HCT116 (cell line): ENCODE data around the gene CTBP1. TPM values are rescaled to one million over a fixed set of nuclear protein-coding genes. Genes with fewer than 3 reads are reported as not detected.

Experiments
- ATAC-seq: fragments of 200-7000 bp; cut with Tn5 transposase; 2 replicates; pipeline ENCODE4 v1.9.1; 2020; ENCODE audit warnings: mild to moderate bottlenecking, moderate library complexity
- BruUV-seq: library from RNA; stranded (reverse); fragments of 400-500 nt; replicated peaks from 2 replicates; lab custom pipeline; 2021; lab: Mats Ljungman, UMichigan
- CTCF ChIA-PET: fragments of 300-600 bp; sonication (Branson Sonifier 250); formaldehyde crosslinking; loops from one replicate; lab custom pipeline; 2021; ENCODE audit warnings: antibody characterized with exemption; lab: Charles Lee
- POLR2A ChIA-PET: fragments of 300-600, 350-600 bp; sonication (Branson Sonifier 250); formaldehyde crosslinking; loops from one replicate; lab custom pipeline; 2021; ENCODE audit warnings: antibody characterized with exemption; lab: Charles Lee
- RAD21 ChIA-PET, 2 experiments: fragments of 300-600 bp; sonication (Branson Sonifier 250); formaldehyde crosslinking; loops; one replicate each; lab custom pipeline; 2023; ENCODE audit warnings: low total read pairs in 2 of 2; ENCODE audit not compliant: uncharacterized antibody in 2 of 2, unreplicated experiment in 2 of 2, low non-redundant PET in 1 of 2; lab: Charles Lee
- DNase-seq: peaks from one replicate; pipeline ENCODE4 v3.0.0-alpha.2; 2010; ENCODE audit warnings: low read depth, low spot score
- H2AFZ ChIP-seq: fragments of 200-600 bp; shearing (Covaris generic), sonication (generic); 2 replicates; pipeline ENCODE4 v1.6.1; 2017; ENCODE audit warnings: low read depth, mixed run types, mixed read lengths, antibody characterized with exemption, low read length; ENCODE audit not compliant: poor library complexity, severe bottlenecking
- H3K27ac ChIP-seq: 2 replicates; pipeline ENCODE4 v1.5.1; 2012; ENCODE audit warnings: low read depth, low read length
- H3K27me3 ChIP-seq: fragments of 200-600 bp; sonication (generic); 2 replicates; pipeline ENCODE4 v1.6.1; 2016; ENCODE audit warnings: mixed run types, low read length, mixed read lengths; ENCODE audit not compliant: insufficient read depth
- H3K36me3 ChIP-seq, 2 experiments: fragments of 200-500 bp in 1 of 2; fragments of 200-600 bp in 1 of 2; sonication (Bioruptor generic) in 1 of 2; sonication (generic) in 1 of 2; 2 replicates each; pipeline versions ENCODE4 v1.5.1 to v1.6.1; 2014 to 2016; ENCODE audit warnings: low read length in 2 of 2, inconsistent platforms in 1 of 2, mixed read lengths in 1 of 2, mixed run types in 1 of 2; ENCODE audit not compliant: insufficient read depth in 2 of 2, control insufficient read depth in 1 of 2
- H3K4me1 ChIP-seq, 2 experiments: fragments of 200-600 bp in 1 of 2; sonication (generic) in 1 of 2; 2 replicates each; pipeline versions ENCODE4 v1.5.1 to v1.6.1; 2012 to 2017; ENCODE audit warnings: low read length in 2 of 2, inconsistent platforms in 1 of 2, mild to moderate bottlenecking in 1 of 2, mixed read lengths in 1 of 2, mixed run types in 1 of 2, moderate library complexity in 1 of 2; ENCODE audit not compliant: insufficient read depth in 2 of 2, control insufficient read depth in 1 of 2
- H3K4me2 ChIP-seq: fragments of 200-600 bp; sonication (generic); 2 replicates; pipeline ENCODE4 v1.6.1; 2017; ENCODE audit warnings: mixed run types, low read length, mixed read lengths
- H3K4me3 ChIP-seq, 2 experiments: fragments of 200-600 bp in 1 of 2; sonication (generic) in 1 of 2; replicated peaks in 1 of 2; 2 replicates each; pipeline ENCODE4 v1.5.1; 2011 to 2016; ENCODE audit warnings: low read length in 2 of 2, control low read depth in 1 of 2, low read depth in 1 of 2, mild to moderate bottlenecking in 1 of 2, mixed read lengths in 1 of 2, mixed run types in 1 of 2
- H3K79me2 ChIP-seq: fragments of 200-600 bp; sonication (generic); 2 replicates; pipeline ENCODE4 v1.6.1; 2017; ENCODE audit warnings: mild to moderate bottlenecking, mixed run types, low read length, moderate library complexity, mixed read lengths; ENCODE audit not compliant: insufficient read depth
- H3K9ac ChIP-seq: fragments of 200-600 bp; sonication (generic); 2 replicates; pipeline ENCODE4 v1.6.1; 2016; ENCODE audit warnings: low read length, mixed read lengths
- H3K9me2 ChIP-seq: fragments of 200-600 bp; sonication (generic), shearing (Covaris generic); 2 replicates; pipeline ENCODE4 v1.6.1; 2017; ENCODE audit warnings: mixed run types, mild to moderate bottlenecking, moderate library complexity; ENCODE audit not compliant: insufficient read depth
- H3K9me3 ChIP-seq, 2 experiments: fragments of 200-500 bp in 1 of 2; fragments of 200-600 bp in 1 of 2; sonication (Bioruptor generic) in 1 of 2; sonication (generic) in 1 of 2; 2 replicates each; pipeline ENCODE4 v1.6.1; 2014 to 2017; ENCODE audit warnings: low read length in 2 of 2, mixed read lengths in 2 of 2, inconsistent platforms in 1 of 2, low read depth in 1 of 2, mild to moderate bottlenecking in 1 of 2, mixed run types in 1 of 2, moderate library complexity in 1 of 2; ENCODE audit not compliant: control insufficient read depth in 1 of 2, insufficient read depth in 1 of 2
- H4K20me1 ChIP-seq: fragments of 200-600 bp; sonication (generic), shearing (Covaris generic); 2 replicates; pipeline ENCODE4 v1.6.1; 2017; ENCODE audit warnings: mixed run types, mild to moderate bottlenecking, moderate library complexity; ENCODE audit not compliant: insufficient read depth
- ATF3 ChIP-seq: IDR thresholded peaks from 2 replicates; pipeline ENCODE4 v1.6.1; 2012
- CTCF ChIP-seq, 3 experiments: fragments of 200-600 bp in 1 of 3; sonication (generic) in 1 of 3; IDR thresholded peaks in 2 of 3; conservative IDR thresholded peaks in 1 of 3; 2 replicates each; pipeline ENCODE4 v1.5.1; 2012 to 2017; ENCODE audit warnings: low read depth in 2 of 3, low read length in 2 of 3, antibody characterized with exemption in 1 of 3, borderline replicate concordance in 1 of 3, control low read depth in 1 of 3, mild to moderate bottlenecking in 1 of 3, mixed read lengths in 1 of 3, mixed run types in 1 of 3, moderate library complexity in 1 of 3; ENCODE audit not compliant: insufficient read depth in 1 of 3
- EZH2phosphoT487 ChIP-seq: fragments of 200-600 bp; IDR thresholded peaks from 2 replicates; pipeline ENCODE4 v1.6.1; 2018; ENCODE audit warnings: antibody characterized with exemption, borderline replicate concordance
- FOSL1 ChIP-seq: IDR thresholded peaks from 2 replicates; pipeline ENCODE4 v1.6.1; 2012; ENCODE audit warnings: low read depth
- RAD21 ChIP-seq: IDR thresholded peaks from 2 replicates; pipeline ENCODE4 v1.6.1; 2012; ENCODE audit warnings: low read depth, mild to moderate bottlenecking
- REST ChIP-seq: IDR thresholded peaks from 2 replicates; pipeline ENCODE4 v1.6.1; 2012; ENCODE audit warnings: low read depth
- SRF ChIP-seq: IDR thresholded peaks from 2 replicates; pipeline ENCODE4 v1.6.1; 2012; ENCODE audit warnings: low read depth
- ZBTB33 ChIP-seq: IDR thresholded peaks from 2 replicates; pipeline ENCODE4 v1.6.1; 2011; ENCODE audit warnings: mild to moderate bottlenecking, low read length, moderate library complexity; ENCODE audit not compliant: insufficient replicate concordance; ENCODE audit errors: extremely low read depth
- intact Hi-C: fragments of 100-400 bp; cut with micrococcal nuclease; formaldehyde crosslinking; loops from 2 replicates; pipeline ENCODE4 v1.10.0; 2022
- total RNA-seq: library from RNA; stranded (reverse); gene quantifications from one replicate; pipeline ENCODE4 v1.2.1, GENCODE V29; 2021; ENCODE audit not compliant: unreplicated experiment

CTBP1 gene
- total RNA-seq, 1 experiment from 2014 or later = 175 TPM

GRCh38 chr4:1259966-1260365, 11.0 kb upstream of the CTBP1 start:
- ATAC-seq = no peak
- DNase-seq = no peak
- no peak overlapping the region for H2AFZ ChIP-seq
- H3K9me2 ChIP-seq = no peaks in the 10 kb centered on the region
- CTCF ChIA-PET = no interaction called here
- H3K9ac ChIP-seq = no peak overlapping the region
- H3K36me3 ChIP-seq = no peaks in the 10 kb centered on the region
- no peak overlapping the region for H3K27ac ChIP-seq
- H3K27me3 ChIP-seq = no peaks in the 10 kb centered on the region
- intact Hi-C loops = no loop called here
- H3K79me2 ChIP-seq = no peaks in the 10 kb centered on the region
- no TSS peak for BruUV-seq
- H3K9me3 ChIP-seq = 0 out of 4 replicates have a peak, but pooled peaks cover 3 to 5% of the 10 kb centered on the region in 2 experiments
- H3K4me1 ChIP-seq = no peaks in the 10 kb centered on the region
- no peak for TF ChIP-seq SRF
- TF ChIP-seq CTCF (IDR thresholded peaks at IDR 0.05 in 2 of 3, conservative IDR thresholded peaks at IDR 0.05 in 1 of 3; ENCODE audit: borderline replicate concordance in 1 of 3, insufficient read depth in 1 of 3, low read depth in 2 of 3, low read length in 2 of 3) = no peak
- no peak for TF ChIP-seq EZH2phosphoT487
- no peak for TF ChIP-seq ATF3
- no peak for TF ChIP-seq ZBTB33
- TF ChIP-seq REST = no peak
- no peak for TF ChIP-seq RAD21
- no peak for TF ChIP-seq FOSL1
- TF ChIP-seq, all 23 proteins: peak for 0
- H4K20me1 ChIP-seq = no peaks in the 10 kb centered on the region
- H3K4me3 ChIP-seq = no peak overlapping the region
- ChIA-PET POLR2A (no interaction called here), RAD21 (no interaction called here)
- no peak overlapping the region for H3K4me2 ChIP-seq
